ENCODE measurements around the gene TMEM117. TPM values are rescaled to one million over a fixed set of nuclear protein-coding genes. Genes with fewer than 3 reads are reported as not detected.

TMEM117 gene
- total RNA-seq, 1 donor from 2014 or later, result 12.4 TPM

DNA sequence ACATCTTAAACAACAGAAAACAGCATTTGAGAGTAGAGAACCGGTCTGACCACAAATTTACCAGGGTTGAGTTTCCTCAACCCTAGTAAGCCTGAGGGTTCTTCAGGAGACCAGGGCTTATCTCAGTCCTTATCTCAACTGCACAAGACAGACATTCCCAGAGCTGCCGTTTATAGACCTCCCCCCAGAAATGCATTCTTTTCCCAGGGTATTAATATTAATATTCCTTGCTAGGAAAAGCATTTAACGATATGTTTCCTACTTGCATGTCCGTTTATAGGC lies 12.3 kb downstream of the TMEM117 start:
- no peak overlapping the region for H3K4me3 ChIP-seq (ENCODE audit: low read depth, low read length)
- no peaks in the 10 kb centered on the region for H3K27me3 ChIP-seq (ENCODE audit: control insufficient read depth, insufficient read depth, low read length)
- no peak for TF ChIP-seq CTCF (IDR thresholded peaks at IDR 0.05; ENCODE audit: insufficient read depth, low read length, poor library complexity, severe bottlenecking)
- no peak for DNase-seq (ENCODE audit: low read depth)
- no peaks in the 10 kb centered on the region for H3K36me3 ChIP-seq (ENCODE audit: control insufficient read depth, insufficient read depth, low read length)

DNA sequence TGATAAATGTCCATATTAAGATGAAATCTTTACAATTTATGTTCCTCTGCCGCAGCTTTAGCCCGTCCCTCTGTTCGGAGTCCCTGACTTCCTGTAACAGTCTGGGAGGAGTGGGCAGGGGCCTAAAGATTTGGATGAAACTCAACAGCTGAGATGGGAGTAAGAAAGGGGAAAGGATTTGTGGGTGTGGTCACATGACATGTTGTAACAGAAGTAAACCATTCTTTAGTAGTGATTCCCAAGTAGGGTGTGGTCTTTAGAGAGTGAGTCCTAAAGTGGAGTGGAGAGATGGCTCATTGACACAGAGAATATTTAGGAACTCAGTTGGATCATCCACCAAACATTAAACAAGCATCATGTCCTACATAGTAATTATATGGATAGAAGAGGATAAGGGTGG lies 12.9 kb downstream of the TMEM117 start:
- no peak for TF ChIP-seq CTCF (IDR thresholded peaks at IDR 0.05; ENCODE audit: insufficient read depth, low read length, poor library complexity, severe bottlenecking)
- Histone ChIP-seq H3K27me3 (ENCODE audit: control insufficient read depth, insufficient read depth, low read length) (no peaks in the 10 kb centered on the region), H3K36me3 (ENCODE audit: control insufficient read depth, insufficient read depth, low read length) (no peaks in the 10 kb centered on the region), H3K4me3 (ENCODE audit: low read depth, low read length) (no peak overlapping the region)
- no peak for DNase-seq (ENCODE audit: low read depth)

DNA sequence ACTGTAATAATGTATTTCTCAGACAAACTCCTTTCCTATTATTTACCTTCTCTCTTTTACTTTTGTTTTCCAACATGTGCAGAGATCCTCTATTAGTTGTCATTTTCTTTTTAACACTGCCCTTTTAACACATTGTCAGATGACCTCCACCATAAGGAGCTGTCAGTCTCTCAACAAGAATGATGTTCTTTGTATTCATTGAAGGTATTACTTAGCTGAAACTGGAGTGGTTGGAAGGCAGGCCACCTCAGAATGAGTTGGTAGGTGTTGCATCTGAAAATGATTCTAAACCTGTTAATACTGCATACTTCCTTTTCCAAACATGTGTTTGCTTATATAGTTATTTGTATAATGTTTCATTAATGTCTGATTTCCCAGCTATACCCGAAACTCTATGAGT lies 16.9 kb downstream of the TMEM117 start:
- Histone ChIP-seq H3K27me3 (ENCODE audit: control insufficient read depth, insufficient read depth, low read length) (no peaks in the 10 kb centered on the region), H3K36me3 (ENCODE audit: control insufficient read depth, insufficient read depth, low read length) (no peaks in the 10 kb centered on the region), H3K4me3 (ENCODE audit: low read depth, low read length) (no peak overlapping the region)
- no peak for DNase-seq (ENCODE audit: low read depth)
- TF ChIP-seq CTCF (IDR thresholded peaks at IDR 0.05; ENCODE audit: insufficient read depth, low read length, poor library complexity, severe bottlenecking), result no peak

- Histone ChIP-seq H3K27me3 (ENCODE audit: control insufficient read depth, insufficient read depth, low read length) (no peaks in the 10 kb centered on the region), H3K36me3 (ENCODE audit: control insufficient read depth, insufficient read depth, low read length) (no peaks in the 10 kb centered on the region), H3K4me3 (ENCODE audit: low read depth, low read length) (no peak overlapping the region)
- TF ChIP-seq CTCF (IDR thresholded peaks at IDR 0.05; ENCODE audit: insufficient read depth, low read length, poor library complexity, severe bottlenecking), result no peak
- DNase-seq (ENCODE audit: low read depth), result no peak
Measured at GRCh38 chr12:43856972-43857371, 21.1 kb downstream of the TMEM117 start.

DNA sequence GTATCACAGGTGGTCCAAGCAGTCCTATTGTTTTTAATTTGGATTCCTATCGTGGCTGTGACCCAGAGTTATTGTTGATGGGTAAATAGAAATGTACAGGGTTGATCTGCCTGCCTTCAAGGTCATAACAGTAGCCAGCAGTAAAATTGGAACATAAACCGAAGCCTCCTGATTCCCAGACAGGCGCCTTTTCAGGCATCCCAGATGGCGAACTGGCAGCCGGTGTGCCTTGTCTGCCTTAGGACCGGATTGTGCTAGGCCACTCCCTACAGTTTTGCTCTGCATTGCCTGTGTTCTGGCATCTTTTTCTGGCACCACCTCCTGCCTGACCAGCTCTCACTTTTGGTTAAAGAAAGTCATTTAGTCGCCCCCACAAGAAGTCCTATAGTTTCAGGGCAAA lies 22.2 kb downstream of the TMEM117 start:
- Histone ChIP-seq H3K27me3 (ENCODE audit: control insufficient read depth, insufficient read depth, low read length) (no peaks in the 10 kb centered on the region), H3K4me3 (ENCODE audit: low read depth, low read length) (no peak overlapping the region), H3K36me3 (ENCODE audit: control insufficient read depth, insufficient read depth, low read length) (no peaks in the 10 kb centered on the region)
- no peak for TF ChIP-seq CTCF (IDR thresholded peaks at IDR 0.05; ENCODE audit: insufficient read depth, low read length, poor library complexity, severe bottlenecking)
- DNase-seq (ENCODE audit: low read depth), result no peak

- no peak for DNase-seq (ENCODE audit: low read depth)
- Histone ChIP-seq H3K4me3 (ENCODE audit: low read depth, low read length) (no peak overlapping the region), H3K27me3 (ENCODE audit: control insufficient read depth, insufficient read depth, low read length) (no peaks in the 10 kb centered on the region), H3K36me3 (ENCODE audit: control insufficient read depth, insufficient read depth, low read length) (no peaks in the 10 kb centered on the region)
- no peak for TF ChIP-seq CTCF (IDR thresholded peaks at IDR 0.05; ENCODE audit: insufficient read depth, low read length, poor library complexity, severe bottlenecking)
Measured at GRCh38 chr12:43858991-43859390, 23.1 kb downstream of the TMEM117 start.

All from kidney epithelial cell (primary cell).